Measurements from ENCODE around the gene KIF12.

The KIF12 gene

GRCh38 chr9:114105236-114105635 is 6.1 kb upstream of the KIF12 start:
- DNase-seq = no peak

- no peak for DNase-seq
Measured at GRCh38 chr9:114102484-114102883, 3.4 kb upstream of the KIF12 start.

- no peak for DNase-seq
Measured at GRCh38 chr9:114100536-114100935, 1.4 kb upstream of the KIF12 start.

GRCh38 chr9:114099669-114100270 is 678 bp upstream of the KIF12 start:
- no peak for DNase-seq

GRCh38 chr9:114098021-114098935 is 814 bp downstream of the KIF12 start:
- no peak for DNase-seq

- no peak for DNase-seq
Measured at GRCh38 chr9:114097613-114098020, 1.5 kb downstream of the KIF12 start.

- no peak for DNase-seq
Measured at GRCh38 chr9:114096866-114097612, 2.1 kb downstream of the KIF12 start.

GRCh38 chr9:114096041-114096511 is 3.0 kb downstream of the KIF12 start:
- DNase-seq = no peak

GRCh38 chr9:114094971-114095370 is 4.1 kb downstream of the KIF12 start:
- DNase-seq = no peak

- DNase-seq = no peak
Measured at GRCh38 chr9:114093761-114094505, 5.2 kb downstream of the KIF12 start.

GRCh38 chr9:114093031-114093471 is 6.0 kb downstream of the KIF12 start:
- no peak for DNase-seq

GRCh38 chr9:114092336-114092735 is 6.8 kb downstream of the KIF12 start:
- DNase-seq = no peak

GRCh38 chr9:114091711-114092110 is 7.4 kb downstream of the KIF12 start:
- no peak for DNase-seq

- no peak for DNase-seq
Measured at GRCh38 chr9:114090798-114091197, 8.3 kb downstream of the KIF12 start.

- no peak for DNase-seq
Measured at GRCh38 chr9:114089206-114089840, 9.8 kb downstream of the KIF12 start.

- no peak for DNase-seq
Measured at GRCh38 chr9:114088571-114089170, 10.4 kb downstream of the KIF12 start.

- no peak for DNase-seq
Measured at GRCh38 chr9:114087721-114088120, 11.4 kb downstream of the KIF12 start.

GRCh38 chr9:114086607-114087006 is 12.5 kb downstream of the KIF12 start:
- no peak for DNase-seq

GRCh38 chr9:114086009-114086408 is 13.1 kb downstream of the KIF12 start:
- no peak for DNase-seq

- DNase-seq = no peak
Measured at GRCh38 chr9:114085387-114085789, 13.7 kb downstream of the KIF12 start.

- no peak for DNase-seq
Measured at GRCh38 chr9:114084282-114085073, 14.6 kb downstream of the KIF12 start.
